ENCODE results near the gene IGFBP5.

Gene IGFBP5

DNA sequence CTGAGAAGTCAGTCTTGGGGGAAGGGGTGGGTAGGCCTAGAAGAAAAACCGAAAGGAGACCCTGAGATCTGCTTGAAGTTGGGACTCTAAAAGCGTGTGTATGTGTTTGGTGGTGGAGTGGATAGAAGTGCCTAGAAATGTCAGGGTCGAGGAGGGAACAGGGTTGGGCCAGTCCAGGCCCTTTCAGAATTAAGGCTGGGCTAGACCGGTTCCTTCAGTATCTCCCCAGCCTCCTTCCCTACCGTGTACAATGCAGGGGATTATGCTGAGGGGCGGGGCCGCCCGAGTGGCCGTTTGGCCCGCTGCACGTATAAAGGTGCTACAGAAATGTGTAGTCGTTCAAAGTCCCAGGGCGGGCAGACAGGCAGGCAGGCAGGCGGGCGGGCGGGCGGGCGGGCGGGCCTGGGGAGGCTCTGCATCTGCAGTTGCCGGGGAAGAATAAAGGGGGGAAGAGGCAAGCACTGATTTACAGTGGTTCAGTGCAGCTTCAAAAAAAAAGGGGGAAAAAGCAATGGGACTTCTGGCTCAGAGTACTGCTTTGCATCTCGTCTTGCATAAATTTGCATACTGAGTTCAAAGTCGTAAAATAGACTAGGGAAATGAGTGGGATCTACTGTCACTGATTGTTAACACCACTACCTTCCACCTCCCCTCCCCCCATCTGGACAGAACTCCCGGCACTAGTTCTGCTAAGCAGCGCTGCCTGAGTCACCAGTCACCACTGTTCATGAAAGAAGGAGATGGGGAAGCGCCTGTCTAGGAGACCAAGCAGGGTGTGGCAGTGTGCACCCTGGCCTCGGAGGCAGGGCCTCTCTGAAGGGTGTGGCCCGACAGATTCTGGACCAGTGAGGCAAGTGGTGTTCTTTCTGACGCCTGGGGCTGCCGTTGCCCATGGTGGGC is 58.5 kb downstream of the IGFBP5 start:
- DNase-seq = no peak

DNA sequence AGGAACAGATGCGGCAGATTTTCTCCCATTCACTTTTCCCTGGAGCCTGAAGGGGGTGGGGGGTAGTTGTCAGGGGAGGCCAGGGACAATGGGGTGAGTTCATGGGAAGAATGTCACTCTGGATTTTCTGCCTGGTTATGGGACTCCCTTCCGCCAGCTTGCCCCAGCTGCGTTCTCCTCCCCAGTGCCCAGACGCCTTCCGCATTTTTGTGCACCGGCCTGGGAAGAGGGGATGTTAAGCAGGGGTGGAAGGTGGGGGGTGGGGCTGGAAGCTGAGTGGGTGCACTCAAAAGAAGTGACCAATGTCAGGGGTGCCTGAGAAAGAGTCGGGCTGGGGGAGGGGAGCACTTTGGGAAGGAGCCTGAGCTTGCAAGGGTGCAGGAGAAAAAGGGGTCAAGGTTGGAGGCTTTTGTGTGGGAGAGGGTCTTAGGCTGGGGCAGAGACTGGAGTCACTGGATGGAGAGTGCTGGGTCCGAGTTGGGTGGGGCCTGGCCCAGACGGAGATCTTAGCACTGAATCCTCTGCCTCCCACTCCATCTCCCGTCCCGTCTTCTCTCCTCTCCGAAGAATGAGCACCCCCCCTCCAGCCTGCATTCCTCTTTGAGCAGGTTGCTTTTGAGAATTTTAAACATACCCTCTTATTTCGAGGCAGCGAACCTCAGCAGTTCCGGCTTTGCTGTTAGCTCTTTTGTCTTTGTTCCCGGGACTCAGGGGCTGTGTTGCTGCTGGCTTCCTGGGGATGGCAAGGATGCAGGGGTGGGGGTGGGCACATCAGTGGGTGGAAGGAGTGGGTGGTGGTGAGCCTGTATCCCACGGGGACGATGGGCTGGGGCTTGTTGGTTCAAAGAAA is 59.4 kb downstream of the IGFBP5 start:
- DNase-seq = no peak

DNA sequence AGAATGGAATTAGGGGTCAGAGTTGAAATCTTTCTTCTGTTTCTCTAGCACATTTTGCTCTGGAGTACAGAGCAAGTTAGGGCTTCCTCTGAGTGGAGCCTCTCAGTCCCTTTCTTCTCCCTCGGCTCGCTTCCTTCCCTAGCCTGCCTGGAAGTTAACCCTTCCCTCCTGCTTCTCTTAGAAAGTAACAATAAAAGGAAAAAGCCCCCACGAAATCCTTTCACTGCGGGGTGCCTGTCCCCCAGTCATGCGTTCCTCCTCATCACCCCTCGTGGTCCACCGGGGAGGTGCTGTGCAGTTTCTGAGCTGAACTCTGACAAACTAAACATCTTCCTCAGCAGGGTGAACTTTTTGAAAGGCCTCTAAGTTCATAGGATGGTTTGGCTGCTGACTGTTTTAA is 60.2 kb downstream of the IGFBP5 start:
- DNase-seq = no peak

DNA sequence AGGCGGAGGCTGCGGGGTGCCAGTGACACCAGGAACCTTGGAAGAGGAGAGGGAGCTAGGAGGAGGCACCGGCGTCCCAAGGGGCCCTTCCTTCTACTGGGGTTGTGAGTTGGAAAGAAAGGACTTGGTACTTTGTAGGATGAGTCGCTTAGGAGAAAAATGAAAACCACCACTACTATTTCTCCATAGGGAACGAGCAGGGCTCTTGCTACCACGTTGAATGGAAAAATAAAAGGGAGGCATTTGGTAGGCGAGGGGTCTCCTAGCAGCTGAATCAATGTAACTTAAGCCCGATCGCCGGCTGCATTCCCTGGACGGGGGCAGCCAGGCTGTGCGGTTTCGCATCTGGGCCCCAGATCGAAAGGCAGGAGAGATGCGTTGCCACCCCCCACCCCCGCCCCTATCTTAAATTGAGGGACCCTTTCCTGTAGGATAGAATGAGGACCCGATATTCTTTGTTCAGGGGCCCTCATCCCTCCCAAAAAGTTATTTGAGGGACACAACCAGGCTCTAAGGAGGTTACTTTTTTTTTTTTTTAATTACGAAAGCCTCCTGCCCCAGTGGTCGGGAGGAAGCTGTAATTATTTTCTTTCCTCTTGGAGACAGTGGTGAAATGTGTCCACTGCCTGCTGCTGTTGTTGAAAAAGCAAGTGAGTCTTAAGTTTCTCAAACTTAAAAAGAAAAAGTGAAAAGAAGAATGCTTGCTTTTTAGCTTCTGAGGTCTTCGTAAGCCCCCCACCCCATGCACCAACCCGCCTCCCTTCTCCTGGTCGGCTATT is 60.8 kb downstream of the IGFBP5 start:
- DNase-seq = no peak

DNA sequence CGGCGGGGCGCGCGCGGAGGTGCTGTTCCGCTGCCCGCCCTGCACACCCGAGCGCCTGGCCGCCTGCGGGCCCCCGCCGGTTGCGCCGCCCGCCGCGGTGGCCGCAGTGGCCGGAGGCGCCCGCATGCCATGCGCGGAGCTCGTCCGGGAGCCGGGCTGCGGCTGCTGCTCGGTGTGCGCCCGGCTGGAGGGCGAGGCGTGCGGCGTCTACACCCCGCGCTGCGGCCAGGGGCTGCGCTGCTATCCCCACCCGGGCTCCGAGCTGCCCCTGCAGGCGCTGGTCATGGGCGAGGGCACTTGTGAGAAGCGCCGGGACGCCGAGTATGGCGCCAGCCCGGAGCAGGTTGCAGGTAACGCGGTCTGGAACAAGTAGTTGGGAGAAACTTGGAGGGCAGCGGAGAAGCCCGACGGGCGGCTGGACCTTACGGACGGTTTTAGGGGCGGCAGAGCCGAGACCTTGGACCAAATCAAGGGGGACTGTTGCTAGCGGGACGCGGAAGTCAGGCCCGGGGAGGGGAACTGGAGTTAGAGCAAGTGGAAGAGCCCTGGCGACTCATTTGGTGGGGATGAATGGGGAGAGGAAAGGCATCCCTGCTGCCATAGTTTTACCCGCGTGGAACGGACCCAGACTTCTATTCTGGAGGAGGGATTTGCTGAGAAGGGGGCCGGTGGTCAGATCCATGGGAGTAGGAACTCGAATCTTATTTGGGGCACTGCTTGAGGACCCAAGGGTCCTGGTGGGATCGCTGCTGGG is 61.6 kb downstream of the IGFBP5 start:
- DNase-seq = no peak

DNA sequence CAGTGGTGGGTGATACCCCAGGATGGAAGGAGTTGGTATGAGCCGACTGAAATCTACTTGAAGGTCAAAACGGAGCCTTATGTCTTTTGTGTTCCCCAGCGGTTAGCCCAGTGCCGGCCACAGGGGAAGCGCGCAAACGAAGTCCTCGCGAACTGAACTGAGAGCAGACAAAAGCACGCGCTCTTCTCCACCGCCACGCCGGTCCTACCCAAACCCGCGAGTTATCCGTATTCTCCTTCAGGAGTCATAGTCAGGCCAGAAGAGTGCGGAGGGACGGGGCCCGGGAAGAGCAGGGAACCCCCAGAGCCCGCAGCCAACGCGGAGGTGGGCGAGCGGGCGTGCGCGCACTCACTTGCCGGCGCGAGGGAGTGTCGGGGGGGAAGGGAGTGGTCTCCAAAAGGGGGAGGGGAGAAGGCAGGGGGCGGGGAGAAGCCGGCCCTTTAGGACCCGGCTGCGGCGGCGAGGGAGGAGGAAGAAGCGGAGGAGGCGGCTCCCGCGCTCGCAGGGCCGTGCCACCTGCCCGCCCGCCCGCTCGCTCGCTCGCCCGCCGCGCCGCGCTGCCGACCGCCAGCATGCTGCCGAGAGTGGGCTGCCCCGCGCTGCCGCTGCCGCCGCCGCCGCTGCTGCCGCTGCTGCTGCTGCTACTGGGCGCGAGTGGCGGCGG is 62.3 kb downstream of the IGFBP5 start, which contains the start of gene IGFBP2:
Gene IGFBP2, plus strand, starts transcription at position 469 of the 664 bp plus-strand sequence. Its CDS starts 104 bp downstream, at position 573.
- no peak for DNase-seq

DNA sequence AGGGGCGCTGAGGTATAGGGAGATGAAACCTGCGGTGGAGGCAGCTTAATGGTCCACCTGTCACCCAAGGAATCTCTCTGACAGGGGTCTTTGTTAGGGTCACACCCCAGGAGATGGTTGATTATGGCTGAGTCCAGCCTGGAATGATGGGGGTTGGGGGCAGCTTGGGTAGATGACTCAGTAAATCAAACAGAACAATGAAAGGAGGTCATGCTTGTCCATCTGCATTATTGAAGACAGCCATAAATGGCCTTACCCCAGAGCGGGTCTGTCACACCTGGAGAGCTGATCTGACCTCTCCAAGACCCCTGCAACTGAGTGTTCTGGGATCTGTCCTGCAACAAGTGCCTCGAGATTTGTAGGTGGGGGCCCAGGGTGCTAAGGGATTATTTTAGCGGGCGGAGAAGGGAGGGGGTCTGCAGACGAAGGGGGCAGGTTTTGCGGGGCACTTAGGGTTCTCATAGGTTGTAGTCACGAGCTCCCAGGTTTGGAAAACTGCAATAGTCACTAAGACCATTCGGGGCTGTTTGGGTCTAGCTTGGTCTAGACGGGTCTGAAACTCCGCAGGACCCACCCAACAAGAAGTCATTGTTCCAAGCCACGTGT is 62.9 kb downstream of the IGFBP5 start:
- no peak for DNase-seq

DNA sequence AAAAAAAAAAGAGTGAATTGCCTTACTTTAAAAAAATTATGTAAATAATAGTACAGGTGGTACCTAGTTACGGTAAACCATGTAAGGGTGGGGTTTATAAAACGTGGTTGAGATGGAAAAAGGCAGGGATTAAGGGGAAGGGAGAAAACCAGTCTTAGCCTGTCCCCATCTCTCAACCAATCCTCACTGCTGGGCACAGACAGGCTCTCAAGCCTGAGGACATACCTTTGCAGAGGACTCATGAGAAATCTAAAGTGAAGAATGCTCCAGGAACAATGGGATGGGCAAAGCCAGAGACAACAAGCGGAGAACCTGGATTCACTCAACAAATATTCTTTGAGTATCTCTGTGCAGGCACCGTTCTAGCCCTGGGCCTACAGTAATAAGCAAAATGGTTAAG is 65.6 kb downstream of the IGFBP5 start:
- no peak for DNase-seq

DNA sequence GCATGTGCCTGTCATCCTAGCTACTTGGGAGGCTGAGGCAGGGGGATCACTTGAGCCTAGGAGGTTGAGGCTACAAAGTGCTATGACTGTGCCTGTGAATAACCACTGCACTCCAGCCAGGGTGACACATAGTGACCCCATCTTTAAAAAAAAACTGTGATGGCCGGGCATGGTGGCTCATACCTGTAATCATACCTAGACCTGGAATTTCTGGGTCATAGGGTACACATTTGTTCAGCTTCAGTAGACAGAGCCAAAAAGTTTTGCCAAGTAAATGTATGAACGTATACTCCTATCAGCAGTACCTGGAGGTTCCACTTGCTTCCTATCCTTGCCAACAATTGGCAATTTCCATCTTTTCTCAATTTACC is 68.5 kb downstream of the IGFBP5 start:
- DNase-seq = no peak

DNA sequence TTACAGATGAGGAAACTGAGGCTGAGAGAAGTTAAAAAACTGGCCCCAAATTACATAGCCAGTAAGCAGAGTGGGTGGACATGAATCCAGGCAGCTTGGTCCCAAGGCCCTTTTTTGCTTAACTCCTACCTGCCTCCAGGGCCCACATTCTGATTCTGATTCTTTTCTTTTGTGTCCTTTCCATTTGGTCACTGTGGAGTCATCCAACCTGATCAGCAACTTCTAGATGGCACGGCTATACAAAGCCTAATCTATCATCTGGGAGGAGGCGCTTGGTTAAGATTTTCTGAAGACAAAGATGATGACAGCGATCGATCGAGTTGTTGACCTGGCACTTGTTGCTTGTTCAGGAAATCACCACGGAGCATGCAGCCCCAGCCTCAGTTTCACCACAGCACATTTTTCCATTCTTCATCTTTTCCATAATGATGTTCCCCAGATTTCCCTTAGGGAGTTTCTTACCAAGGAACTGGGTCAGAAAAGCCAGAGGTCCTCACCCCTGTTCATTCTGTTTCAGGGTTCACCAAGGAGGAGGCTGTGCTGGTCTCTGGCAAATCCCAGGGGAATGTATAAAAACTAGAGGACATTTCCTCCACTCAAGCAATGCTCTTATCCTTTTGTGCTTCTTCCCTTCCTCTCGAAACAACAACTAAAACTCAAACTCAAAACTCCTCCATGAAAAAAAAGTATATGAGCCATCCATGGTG is 69.0 kb downstream of the IGFBP5 start:
- no peak for DNase-seq

DNA sequence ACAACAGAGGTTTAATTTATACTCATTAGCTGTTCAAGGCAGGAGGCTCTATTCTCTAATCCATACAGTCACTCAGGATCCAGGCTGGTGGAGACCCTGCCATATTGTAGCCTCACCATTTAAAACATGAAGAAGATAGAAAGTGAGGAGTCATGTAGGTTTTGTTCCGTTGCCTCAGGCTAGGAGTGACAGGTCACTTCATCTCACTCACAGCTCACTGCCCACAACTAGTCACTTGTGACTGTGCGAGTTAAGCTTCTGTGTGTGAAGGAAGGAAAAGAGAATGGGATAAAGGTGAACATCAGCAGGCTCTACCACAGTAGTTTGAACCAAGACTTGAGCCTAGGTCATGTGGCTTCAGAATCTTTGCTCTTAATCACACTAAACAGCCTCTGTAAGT is 71.1 kb downstream of the IGFBP5 start:
- no peak for DNase-seq

DNA sequence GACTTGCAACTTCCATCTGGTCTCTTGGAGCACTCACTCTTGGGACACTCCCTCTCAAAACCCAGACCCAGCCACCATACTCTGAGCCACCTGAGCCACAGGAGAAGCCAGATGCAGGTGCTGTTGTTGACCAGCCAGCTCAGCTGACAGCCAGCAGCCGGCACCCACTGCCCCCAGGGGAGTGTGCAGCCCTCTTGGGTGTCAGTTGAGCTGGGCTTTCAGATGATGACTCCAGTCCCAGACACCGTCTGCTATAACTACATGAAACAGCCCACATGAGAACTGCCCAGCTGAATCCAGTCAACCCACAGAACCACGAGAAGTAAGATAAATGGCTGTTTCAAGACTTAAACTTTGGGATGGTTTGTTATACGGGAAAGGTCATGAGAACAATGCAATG is 72.8 kb downstream of the IGFBP5 start:
- DNase-seq = no peak

Data from hippocampal formation (tissue), 2 donors.